ENCODE results near the gene HOXC12. TPM values are rescaled to one million over a fixed set of nuclear protein-coding genes. Genes with fewer than 3 reads are reported as not detected.

Gene HOXC12
- polyA plus RNA-seq, 1 of the 3 experiments (the other 2 are of a cell fraction), result not detected

DNA sequence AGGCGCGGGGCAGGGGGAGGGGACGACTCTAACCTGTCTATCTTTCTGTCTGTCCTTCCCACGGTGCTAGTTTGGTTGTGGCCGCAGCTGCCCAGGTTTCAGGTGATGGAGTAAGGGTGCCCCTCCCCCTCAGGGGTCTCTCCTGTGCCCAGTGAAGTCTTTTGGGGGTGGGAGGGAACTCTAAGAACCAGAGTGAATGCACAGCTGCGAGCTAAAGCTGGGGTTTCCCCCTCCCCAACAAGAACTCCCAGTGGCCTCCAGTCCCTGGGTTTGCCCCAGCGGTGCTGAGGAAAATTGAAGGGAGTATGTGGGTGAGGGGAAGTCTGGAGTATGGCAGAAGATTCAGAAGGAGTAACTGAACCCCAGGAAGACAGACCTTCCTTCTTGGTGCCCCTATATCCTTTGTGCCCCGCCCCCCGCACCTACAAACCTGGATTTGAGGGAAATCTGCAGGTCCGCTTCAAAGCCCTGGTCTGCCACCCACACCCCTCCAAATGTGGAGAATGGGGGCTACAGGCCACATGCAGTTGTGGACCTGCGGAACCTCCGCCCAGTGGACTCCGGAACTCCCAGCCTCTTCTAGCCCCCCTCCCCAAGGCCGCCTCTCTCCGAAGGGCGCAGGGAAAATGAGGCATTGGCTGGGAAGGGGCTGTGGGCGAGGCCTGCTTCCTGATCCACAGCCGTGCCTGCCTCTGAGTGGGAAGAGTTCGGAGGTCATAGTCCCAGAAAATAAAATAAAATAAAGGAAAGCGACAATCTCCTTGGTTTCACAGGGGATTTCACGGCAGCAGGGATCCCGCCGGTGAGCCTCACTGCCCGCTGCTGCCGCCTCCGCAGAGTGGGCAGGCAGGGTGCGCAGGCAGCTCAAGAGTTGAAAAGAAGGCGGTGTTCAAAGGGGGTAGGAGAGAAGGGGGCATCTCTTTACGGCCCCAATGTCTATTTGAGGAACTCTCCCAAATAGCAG is 41.8 kb downstream of the HOXC12 start:
- TF ChIP-seq TCF12 (IDR thresholded peaks at IDR 0.05) (no peak), USF2 (IDR thresholded peaks at IDR 0.05; ENCODE audit: borderline replicate concordance, low read depth, low read length) (no peak), CTCF (IDR thresholded peaks at IDR 0.05) (no peak), RFX5 (IDR thresholded peaks at IDR 0.05; ENCODE audit: low read length) (no peak), NRF1 (IDR thresholded peaks at IDR 0.05; ENCODE audit: low read depth, low read length) (no peak), ELF1 (IDR thresholded peaks at IDR 0.05) (no peak), FOSL2 (IDR thresholded peaks at IDR 0.05; ENCODE audit: borderline replicate concordance, low read depth) (no peak), RCOR1 (IDR thresholded peaks at IDR 0.05; ENCODE audit: low read length) (no peak), YY1 (IDR thresholded peaks at IDR 0.05; ENCODE audit: low read depth) (no peak), EZH2phosphoT487 (IDR thresholded peaks at IDR 0.05; ENCODE audit: borderline replicate concordance, low read depth) (no peak), POLR2AphosphoS5 (IDR thresholded peaks at IDR 0.05; ENCODE audit: low read depth, low read length) (no peak)
- TF ChIP-seq, protein P1, sequence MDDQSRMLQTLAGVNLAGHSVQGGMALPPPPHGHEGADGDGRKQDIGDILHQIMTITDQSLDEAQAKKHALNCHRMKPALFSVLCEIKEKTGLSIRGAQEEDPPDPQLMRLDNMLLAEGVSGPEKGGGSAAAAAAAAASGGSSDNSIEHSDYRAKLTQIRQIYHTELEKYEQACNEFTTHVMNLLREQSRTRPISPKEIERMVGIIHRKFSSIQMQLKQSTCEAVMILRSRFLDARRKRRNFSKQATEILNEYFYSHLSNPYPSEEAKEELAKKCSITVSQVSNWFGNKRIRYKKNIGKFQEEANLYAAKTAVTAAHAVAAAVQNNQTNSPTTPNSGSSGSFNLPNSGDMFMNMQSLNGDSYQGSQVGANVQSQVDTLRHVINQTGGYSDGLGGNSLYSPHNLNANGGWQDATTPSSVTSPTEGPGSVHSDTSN (IDR thresholded peaks at IDR 0.05), result no peak
- TF ChIP-seq, protein P2, sequence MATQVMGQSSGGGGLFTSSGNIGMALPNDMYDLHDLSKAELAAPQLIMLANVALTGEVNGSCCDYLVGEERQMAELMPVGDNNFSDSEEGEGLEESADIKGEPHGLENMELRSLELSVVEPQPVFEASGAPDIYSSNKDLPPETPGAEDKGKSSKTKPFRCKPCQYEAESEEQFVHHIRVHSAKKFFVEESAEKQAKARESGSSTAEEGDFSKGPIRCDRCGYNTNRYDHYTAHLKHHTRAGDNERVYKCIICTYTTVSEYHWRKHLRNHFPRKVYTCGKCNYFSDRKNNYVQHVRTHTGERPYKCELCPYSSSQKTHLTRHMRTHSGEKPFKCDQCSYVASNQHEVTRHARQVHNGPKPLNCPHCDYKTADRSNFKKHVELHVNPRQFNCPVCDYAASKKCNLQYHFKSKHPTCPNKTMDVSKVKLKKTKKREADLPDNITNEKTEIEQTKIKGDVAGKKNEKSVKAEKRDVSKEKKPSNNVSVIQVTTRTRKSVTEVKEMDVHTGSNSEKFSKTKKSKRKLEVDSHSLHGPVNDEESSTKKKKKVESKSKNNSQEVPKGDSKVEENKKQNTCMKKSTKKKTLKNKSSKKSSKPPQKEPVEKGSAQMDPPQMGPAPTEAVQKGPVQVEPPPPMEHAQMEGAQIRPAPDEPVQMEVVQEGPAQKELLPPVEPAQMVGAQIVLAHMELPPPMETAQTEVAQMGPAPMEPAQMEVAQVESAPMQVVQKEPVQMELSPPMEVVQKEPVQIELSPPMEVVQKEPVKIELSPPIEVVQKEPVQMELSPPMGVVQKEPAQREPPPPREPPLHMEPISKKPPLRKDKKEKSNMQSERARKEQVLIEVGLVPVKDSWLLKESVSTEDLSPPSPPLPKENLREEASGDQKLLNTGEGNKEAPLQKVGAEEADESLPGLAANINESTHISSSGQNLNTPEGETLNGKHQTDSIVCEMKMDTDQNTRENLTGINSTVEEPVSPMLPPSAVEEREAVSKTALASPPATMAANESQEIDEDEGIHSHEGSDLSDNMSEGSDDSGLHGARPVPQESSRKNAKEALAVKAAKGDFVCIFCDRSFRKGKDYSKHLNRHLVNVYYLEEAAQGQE (IDR thresholded peaks at IDR 0.05; ENCODE audit: low read depth, low read length), result no peak
- TF ChIP-seq, protein P3, sequence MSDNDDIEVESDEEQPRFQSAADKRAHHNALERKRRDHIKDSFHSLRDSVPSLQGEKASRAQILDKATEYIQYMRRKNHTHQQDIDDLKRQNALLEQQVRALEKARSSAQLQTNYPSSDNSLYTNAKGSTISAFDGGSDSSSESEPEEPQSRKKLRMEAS (IDR thresholded peaks at IDR 0.05; ENCODE audit: low read depth), result no peak
- peaks cover 0 to 16% of the 10 kb centered on the region in 2 experiments; a peak in 2 of 4 replicates for H3K4me1 ChIP-seq (ENCODE audit: control insufficient read depth in 1 of 2, insufficient read depth in 2 of 2, low read depth in 1 of 2, low read length in 1 of 2)
- H3K27me3 ChIP-seq (ENCODE audit: insufficient read depth), result peaks cover 60% of the 10 kb centered on the region
- no peak overlapping the region for H3K27ac ChIP-seq (ENCODE audit: low read depth in 2 of 2, low read length in 1 of 2)
- peak overlapping the region in 1 of 2 experiments; percentile 2; a peak in 1 of 4 replicates for H3K4me3 ChIP-seq (ENCODE audit: low read depth in 2 of 2, low read length in 1 of 2)
- DNase-seq, result no peak
- CTCF ChIA-PET, result interaction anchor here (0.6 to 24.5 kb wide), 7 partner anchors 9 to 218 kb away, joined by 4 to 568 read pairs (median 194); partner anchors contain the start of genes HOXC10, HOXC8 and SMUG1
- no peak overlapping the region for H2AFZ ChIP-seq (ENCODE audit: low read depth)
- 90% methylated on average over 29 of the region's 29 CpGs for WGBS (ENCODE audit: low lambda C conversion rate)
- no peaks in the 10 kb centered on the region for H3K79me2 ChIP-seq (ENCODE audit: insufficient read depth)
- no peak overlapping the region for H3K4me2 ChIP-seq
- POLR2A ChIA-PET, result no interaction called here
- no peaks in the 10 kb centered on the region for H3K36me3 ChIP-seq (replicated peaks in 1 of 2; ENCODE audit: control insufficient read depth in 1 of 2, insufficient read depth in 2 of 2, low read length in 1 of 2)
- H3K9me3 ChIP-seq, result no peaks in the 10 kb centered on the region
- H3F3A ChIP-seq (replicated peaks; ENCODE audit: insufficient read depth), result no peaks in the 10 kb centered on the region
- H3K9ac ChIP-seq, result no peak overlapping the region
- no peaks in the 10 kb centered on the region for H3K9me2 ChIP-seq
- H4K20me1 ChIP-seq (ENCODE audit: insufficient read depth), result no peaks in the 10 kb centered on the region
